RKO (cell line): Measurements from ENCODE around the gene TIMM17B.

ENCODE experiments used
- DNase-seq: peaks from one replicate; pipeline ENCODE4 v3.0.0-alpha.2; 2016; ENCODE audit warnings: low spot score

TIMM17B gene

DNA sequence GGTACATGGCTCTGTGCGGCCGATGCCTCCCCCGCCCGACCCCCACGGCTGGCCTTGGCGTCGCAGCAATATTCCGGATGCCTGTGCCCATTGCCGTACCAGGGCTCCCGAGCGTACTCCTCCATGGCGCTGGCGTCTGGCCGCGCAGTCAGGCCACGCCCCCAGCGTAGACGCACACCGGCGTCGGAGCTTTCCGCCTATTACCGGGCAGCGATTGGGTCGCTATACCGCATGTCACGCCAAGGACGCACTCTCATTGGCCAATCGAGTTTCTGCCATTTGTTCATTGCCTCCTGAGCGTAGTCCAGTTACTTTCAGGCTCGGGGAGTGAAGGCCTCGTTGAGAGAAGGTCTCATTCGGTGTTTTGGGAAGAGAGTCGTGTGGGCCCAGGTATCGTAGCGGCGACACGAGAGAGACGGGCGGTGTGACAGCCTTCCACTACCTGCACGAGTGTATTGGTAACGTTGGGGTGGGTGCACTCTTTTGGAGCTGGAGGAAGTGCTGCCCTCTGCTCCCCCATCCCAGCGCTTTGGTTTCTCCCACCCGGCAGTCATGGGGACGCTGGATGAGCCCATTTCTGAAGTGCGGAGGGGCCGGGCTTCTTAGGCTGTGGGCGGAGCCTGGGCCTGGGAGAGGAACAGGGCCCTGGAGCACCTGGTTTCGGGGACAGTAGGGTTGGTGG, at the start of gene TIMM17B, which contains the start of gene PQBP1:
Gene TIMM17B, minus strand, starts transcription at position 144 of the 682 bp plus-strand sequence. Its CDS starts 19 bp downstream, at position 125.
Gene PQBP1, plus strand, starts transcription at position 306 of the 682 bp plus-strand sequence. CDS start 580 bp downstream, outside the sequence.
- peak; percentile 95 for DNase-seq

DNA sequence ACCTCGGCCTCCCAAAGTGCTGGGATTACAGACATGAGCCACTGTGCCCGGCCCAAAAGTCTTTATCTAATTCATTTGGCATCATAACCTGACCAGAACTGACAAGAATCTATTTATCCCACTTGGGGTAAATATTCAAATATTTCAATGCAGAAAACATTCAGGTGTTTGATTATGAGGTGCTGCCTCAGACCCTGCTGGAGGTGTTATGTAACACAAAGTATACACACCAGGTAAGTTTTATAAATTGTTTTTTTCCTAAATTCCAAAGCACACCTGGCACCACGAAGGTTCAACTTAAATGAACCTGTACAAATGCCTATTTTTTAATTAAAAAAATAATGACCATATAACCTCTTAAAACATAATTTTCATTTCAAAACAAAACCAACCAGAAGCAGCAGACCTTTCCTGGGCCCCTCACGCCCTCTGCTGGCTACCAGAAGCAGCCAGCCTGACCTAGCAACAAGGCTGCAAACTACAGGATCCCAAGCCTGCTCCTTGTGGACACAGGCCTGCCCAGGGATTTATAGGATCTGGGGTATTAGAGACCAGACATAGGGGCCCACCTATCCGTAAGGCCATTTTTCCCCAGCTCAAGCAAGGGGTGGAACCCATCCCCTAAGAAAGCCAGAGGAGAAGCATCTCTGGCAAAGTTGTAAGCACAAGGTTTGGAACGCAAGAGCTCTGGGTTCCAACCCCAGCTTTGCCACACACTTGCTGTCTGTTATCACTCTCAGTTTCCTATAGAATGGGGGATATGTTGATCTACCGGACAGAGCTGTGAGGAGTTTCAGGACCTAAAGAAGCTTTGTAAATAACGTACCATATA, 48.2 kb upstream of the TIMM17B start:
- peak; percentile 68 for DNase-seq

DNA sequence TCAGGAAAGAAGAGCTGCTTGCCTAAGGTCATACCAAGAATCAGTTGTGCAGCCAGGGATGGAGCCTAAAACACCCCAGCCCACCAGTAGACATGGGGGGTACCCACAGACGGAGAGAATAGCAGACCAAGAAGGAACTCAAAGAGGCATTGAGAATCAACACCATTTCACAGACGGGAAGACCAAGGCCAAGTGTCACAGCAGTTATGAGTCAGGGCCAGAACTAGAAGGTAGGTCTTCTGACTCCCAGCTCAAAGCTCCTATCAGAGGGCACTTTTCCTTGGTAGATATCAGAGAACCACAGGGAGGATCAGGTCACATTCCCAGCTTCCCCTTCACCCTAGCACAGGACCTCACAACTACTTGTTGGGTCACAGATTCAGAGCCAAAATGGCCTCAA, 45.3 kb upstream of the TIMM17B start:
- DNase-seq, result no peak

GRCh38 chrX:48940404-48940955, 42.9 kb upstream of the TIMM17B start:
- DNase-seq, result no peak

- no peak for DNase-seq
Observed at GRCh38 chrX:48939524-48940228, 42.1 kb upstream of the TIMM17B start.

- no peak for DNase-seq
Observed at GRCh38 chrX:48938721-48939425, 41.3 kb upstream of the TIMM17B start.

GRCh38 chrX:48937054-48937907, 39.7 kb upstream of the TIMM17B start:
- no peak for DNase-seq

DNA sequence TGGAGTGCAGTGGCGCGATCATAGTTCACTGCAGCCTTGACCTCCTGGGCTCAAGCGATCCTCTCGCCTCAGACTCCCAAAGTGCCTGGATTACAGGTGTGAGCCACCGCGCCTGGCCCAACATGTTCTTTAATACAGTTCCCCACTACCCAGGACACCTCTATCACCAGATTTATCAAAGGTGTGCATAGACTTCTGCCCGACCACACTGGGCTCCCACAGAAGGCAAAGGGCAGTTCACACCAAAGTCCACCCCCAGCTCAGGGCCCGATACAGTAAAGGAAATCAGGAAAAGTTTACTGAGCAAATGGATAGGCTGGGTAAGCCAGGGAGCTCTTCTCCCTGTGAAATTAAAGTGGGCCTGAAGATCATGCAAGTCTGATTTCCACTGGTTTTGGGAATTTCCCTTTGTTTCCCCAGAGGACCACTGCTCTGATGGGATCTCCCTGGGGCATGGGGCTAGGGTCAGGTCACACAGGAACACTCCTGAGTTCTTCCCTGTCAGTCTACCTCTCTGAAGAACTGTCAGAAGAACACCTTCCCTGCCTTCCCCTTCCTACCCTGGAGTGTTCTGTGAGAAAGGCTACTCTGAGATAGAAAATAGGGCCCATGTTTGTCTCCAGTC, 39.0 kb upstream of the TIMM17B start:
- no peak for DNase-seq

GRCh38 chrX:48935301-48935670, 37.7 kb upstream of the TIMM17B start:
- no peak for DNase-seq

DNA sequence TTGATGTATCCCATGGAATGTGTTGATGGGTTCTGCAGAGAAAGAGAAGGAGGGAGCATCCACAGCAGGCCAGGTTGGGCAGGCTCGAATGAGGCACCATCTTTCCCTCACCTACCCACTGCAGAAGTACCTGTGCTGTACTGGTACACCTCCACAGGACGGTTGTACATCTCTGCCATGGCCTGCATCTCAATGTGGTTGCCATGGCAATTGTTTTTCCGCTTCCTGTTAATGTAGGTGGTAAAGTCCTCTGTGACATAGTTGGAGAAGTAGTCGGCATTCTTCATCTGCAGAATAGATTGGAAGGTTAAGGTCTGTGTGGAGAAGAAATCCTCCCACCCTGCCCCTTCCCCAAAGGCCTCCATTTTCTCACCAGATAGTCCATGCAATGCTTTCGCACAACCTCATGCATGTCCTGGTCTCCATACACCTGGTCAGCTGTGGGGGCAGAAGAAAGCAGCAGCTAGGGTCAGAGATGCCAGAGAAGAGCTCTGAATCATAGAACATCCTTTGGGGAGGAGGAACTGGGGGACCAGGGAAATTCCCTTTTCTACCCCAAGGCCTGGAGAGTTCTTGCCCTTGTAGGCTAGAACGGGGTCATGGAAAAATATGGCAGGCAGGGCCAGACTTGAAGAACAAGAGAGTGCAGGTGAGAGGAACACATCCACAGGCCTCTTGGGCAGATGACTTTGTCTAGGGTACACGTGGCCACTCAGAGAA, 37.2 kb upstream of the TIMM17B start:
- DNase-seq, result no peak

DNA sequence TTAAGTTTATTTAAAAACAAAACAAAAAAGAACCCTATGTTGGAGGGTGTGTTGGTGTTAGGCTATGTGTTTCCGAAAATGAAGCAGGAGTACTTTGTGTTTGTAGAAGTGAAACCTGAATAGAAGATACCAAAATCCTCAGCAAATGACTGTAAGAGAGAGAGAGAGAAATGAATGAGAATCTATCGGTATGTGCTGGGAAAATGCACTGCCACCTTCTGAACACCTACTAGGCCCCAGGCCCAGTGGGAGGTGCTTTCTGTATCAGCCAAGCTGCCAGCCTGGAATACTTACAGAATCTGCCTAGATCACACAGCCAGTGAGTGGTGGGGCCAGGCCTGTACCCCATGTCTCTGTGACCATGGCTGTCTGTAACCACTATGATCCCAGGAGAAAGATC, 36.2 kb upstream of the TIMM17B start:
- no peak for DNase-seq

DNA sequence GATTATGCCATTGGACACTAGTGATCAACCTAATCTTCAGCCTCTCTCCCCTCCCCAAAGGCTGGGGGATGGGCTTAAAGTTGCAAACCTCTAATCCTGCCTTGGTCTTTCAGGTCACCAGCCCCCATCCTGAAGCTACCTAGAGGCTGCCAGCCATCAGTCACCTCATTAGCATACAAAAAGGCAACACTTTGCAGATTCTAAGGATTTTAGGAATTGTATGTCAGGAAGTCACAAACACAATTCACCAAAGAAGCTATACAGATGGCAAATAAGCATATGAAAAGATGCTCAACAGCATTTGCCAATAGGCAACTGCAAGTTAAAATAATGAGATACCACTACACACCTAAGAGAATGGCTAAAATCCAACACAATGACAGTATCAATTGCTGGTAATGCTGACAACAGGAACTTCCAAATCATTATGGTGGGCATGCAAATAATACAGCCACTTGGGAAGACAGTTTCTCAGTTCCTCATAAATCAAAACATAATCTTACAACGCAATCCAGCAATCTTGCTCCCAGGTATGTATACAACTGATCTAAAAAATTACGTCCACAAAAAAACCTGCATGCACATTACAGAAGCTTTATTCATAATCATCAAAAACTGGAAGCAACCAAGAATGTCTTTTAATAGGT, 30.3 kb upstream of the TIMM17B start:
- DNase-seq, result no peak

DNA sequence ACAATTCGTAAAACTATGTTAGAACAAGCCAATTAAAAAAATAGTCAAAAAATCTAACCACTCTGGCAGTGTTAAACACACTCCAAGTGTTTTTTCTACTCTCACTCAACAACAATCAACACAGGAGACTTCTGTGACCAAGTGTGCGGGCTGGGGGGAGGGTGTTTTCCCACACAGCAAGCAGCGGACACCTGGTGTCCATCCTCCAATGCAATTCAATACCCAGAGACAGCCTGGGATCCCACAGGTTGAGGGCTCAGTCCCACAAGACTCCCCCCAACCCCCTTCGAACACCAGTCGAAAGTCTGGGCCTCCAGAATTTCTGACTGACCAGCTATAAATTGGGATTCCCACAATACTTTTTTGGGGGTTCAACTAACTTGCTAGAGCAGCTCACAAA, 29.6 kb upstream of the TIMM17B start:
- no peak for DNase-seq

- no peak for DNase-seq
Observed at GRCh38 chrX:48924270-48924669, 26.7 kb upstream of the TIMM17B start.

DNA sequence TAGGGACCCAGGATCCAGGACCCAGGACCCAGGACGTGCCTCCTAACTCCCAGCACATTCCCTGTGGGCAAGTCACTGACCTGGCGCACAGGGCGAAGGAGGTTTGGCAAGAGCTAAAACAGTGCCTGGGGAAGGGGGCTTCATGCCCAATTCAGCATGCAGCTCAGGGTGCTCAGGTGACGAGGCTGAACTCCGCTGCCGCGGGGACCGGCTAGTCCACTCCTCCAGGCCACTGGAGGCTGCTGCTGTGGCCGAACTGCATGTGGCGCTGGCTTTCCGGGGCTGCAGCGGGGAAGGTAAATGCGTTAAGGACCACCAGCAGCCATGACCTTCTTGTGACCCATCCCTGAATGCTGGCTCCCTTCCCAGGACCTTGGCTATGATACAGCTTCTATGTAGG, 26.2 kb upstream of the TIMM17B start:
- DNase-seq, result no peak

GRCh38 chrX:48920718-48921104, 23.1 kb upstream of the TIMM17B start:
- no peak for DNase-seq

DNA sequence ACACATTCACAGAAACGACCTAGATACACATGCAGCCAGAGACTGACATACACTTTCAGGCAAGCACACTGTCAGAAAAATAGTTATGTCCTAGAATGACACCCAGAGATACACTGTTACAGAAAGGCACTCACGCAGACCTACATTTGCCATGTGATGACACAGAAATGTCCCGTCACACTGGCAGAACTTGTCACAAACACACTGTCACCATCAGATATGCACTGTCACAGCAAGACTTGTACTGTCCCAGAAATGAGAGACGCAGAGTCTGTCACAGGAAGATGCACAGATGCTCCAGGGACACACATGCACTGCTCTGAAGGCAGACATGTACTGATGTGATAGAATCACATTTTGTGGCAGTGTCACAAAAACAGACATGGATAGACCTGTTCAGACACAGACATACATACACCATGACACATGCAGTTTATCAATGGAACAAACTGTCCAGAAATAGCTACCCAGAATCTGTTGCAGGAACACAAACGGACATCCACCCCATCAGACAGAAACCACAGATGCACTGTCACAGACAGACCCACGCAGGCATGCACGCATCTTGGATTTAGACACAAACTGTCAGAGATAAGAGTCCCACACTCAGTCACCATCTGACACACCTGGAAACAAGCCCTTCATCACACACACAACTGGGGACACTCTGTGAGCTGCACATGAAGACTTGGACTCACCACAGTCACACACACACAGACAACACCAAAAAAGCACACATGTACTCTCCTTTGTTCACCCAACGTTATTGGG, 22.6 kb upstream of the TIMM17B start:
- DNase-seq, result no peak

- peak; percentile 51 for DNase-seq
Observed at GRCh38 chrX:48919360-48919841, 21.8 kb upstream of the TIMM17B start.
